Progenitor cell of endocrine pancreas (in vitro differentiated cells): ENCODE results near the gene ARSB. TPM values are rescaled to one million over a fixed set of nuclear protein-coding genes. Genes with fewer than 3 reads are reported as not detected.
"Not testable (repeated sequence)": the region's sequence is repeated elsewhere in the genome, so short reads cannot be mapped to it uniquely, and the experiment has no call there.

Experiments used
- DNase-seq: peaks from one replicate; pipeline ENCODE4 v3.0.0; 2021; ENCODE audit warnings: low spot score; ENCODE audit not compliant: unreplicated experiment
- H3K27ac Mint-ChIP-seq: 2 replicates; pipeline ENCODE4 v1.8.0; 2021; ENCODE audit warnings: mild to moderate bottlenecking, moderate library complexity, mixed read lengths
- H3K27me3 Mint-ChIP-seq: 2 replicates; pipeline ENCODE4 v1.8.0; 2021; ENCODE audit warnings: mixed read lengths
- H3K36me3 Mint-ChIP-seq: 2 replicates; pipeline ENCODE4 v1.8.0; 2022; ENCODE audit warnings: mixed read lengths; ENCODE audit not compliant: insufficient read depth
- H3K4me1 Mint-ChIP-seq: 2 replicates; pipeline ENCODE4 v1.8.0; 2021; ENCODE audit warnings: low read depth, mixed read lengths
- H3K4me3 Mint-ChIP-seq: 2 replicates; pipeline ENCODE4 v1.8.0; 2021; ENCODE audit warnings: low read depth, mild to moderate bottlenecking, moderate library complexity, mixed read lengths
- H3K9me3 Mint-ChIP-seq: 2 replicates; pipeline ENCODE4 v1.8.0; 2021; ENCODE audit warnings: low read depth, mixed read lengths
- total RNA-seq: library from RNA; stranded (reverse); gene quantifications from 2 replicates; pipeline ENCODE4 v1.2.1, GENCODE V29; 2021
- TF ChIP-seq, protein P1 (sequence below): fragments of 200-600 bp; sonication (generic); IDR thresholded peaks from one replicate; pipeline ENCODE4 v1.5.0; 2021; ENCODE audit warnings: antibody characterized with exemption, mild to moderate bottlenecking; ENCODE audit not compliant: unreplicated experiment

The ARSB gene
- total RNA-seq, 1 donor from 2014 or later, result 17.7 TPM

DNA sequence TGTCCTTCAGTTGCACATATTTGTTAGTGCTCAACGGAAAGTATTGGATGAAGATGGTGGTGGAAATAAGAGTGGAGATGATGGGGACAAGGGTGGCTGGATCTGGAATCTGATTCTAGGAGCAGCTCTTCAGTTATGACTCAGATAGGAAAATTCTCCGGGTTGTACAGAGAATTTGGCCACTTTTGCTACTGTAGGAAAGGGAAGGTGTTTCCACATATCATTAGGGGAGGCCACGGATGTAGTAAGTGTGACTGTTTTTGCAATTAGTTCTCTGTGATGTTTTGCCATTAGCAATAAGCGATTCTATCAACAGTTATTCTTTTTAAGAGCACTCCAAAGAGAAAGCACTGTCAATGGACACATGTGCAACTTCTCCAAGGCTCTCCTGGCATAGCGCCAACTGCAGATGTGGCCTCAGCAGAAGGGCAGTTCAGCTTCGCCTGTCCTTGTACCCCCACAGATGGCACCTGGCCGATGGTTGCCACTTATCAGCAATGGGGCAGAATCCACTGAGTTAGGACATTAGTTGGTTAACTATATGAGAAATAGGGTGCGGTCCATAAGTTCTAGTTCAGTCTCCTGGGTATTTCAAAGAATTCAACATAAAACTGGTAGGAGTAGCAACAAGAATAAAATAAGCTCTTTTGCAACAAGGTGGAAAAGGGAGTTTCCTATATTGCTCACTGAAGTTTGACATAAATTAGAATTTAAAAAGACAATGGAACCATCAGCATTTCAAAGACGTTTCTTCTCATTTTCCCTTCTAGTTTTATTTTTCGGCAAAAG is 96.3 kb downstream of the ARSB start:
- Mint-ChIP-seq H3K27me3 (no peaks in the 10 kb centered on the region), H3K4me3 (no peak overlapping the region), H3K36me3 (no peaks in the 10 kb centered on the region), H3K27ac (no peak overlapping the region), H3K4me1 (peaks cover 7% of the 10 kb centered on the region), H3K9me3 (no peaks in the 10 kb centered on the region)
- DNase-seq, result no peak
- TF ChIP-seq, protein P1, sequence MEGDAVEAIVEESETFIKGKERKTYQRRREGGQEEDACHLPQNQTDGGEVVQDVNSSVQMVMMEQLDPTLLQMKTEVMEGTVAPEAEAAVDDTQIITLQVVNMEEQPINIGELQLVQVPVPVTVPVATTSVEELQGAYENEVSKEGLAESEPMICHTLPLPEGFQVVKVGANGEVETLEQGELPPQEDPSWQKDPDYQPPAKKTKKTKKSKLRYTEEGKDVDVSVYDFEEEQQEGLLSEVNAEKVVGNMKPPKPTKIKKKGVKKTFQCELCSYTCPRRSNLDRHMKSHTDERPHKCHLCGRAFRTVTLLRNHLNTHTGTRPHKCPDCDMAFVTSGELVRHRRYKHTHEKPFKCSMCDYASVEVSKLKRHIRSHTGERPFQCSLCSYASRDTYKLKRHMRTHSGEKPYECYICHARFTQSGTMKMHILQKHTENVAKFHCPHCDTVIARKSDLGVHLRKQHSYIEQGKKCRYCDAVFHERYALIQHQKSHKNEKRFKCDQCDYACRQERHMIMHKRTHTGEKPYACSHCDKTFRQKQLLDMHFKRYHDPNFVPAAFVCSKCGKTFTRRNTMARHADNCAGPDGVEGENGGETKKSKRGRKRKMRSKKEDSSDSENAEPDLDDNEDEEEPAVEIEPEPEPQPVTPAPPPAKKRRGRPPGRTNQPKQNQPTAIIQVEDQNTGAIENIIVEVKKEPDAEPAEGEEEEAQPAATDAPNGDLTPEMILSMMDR, result no peak

DNA sequence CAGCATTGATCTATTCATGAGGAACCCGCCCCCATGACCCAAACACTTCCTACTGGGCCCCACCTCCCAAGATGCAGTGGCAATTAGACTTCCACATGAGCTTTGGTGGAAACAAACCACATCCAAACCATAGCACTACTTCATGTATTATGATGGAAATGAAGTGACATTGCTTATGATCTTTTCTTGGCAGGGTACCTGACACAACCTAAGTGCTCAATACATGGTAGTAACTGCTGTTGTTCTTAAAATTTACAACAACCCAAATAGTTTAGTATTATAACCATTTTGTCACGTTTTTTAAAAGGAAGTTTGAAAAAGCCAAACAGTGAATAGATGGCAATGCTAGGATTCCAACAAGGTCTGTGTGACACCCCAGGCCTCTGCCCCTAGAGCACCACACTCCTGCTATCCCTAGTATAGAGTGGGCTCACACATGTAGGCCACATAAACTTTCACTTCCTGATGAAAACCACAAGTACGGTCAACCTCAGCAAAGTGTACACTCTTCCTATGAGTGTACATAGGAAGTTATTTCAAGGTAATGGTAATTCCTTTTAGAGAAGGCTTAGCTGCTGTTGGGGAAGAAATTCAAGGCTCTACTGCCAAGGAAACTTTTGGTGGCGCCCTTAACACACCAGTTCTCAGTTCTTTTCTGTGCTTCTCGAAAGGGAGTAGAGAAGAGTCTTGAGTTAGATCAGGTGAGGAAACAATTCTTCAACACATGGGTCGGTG is 97.6 kb downstream of the ARSB start:
- no peak overlapping the region for H3K27ac Mint-ChIP-seq
- TF ChIP-seq, protein P1, result no peak
- H3K9me3 Mint-ChIP-seq, result no peaks in the 10 kb centered on the region
- no peaks in the 10 kb centered on the region for H3K27me3 Mint-ChIP-seq
- no peak for DNase-seq
- no peak overlapping the region for H3K4me3 Mint-ChIP-seq
- H3K36me3 Mint-ChIP-seq, result no peaks in the 10 kb centered on the region
- peaks cover 7% of the 10 kb centered on the region for H3K4me1 Mint-ChIP-seq

DNA sequence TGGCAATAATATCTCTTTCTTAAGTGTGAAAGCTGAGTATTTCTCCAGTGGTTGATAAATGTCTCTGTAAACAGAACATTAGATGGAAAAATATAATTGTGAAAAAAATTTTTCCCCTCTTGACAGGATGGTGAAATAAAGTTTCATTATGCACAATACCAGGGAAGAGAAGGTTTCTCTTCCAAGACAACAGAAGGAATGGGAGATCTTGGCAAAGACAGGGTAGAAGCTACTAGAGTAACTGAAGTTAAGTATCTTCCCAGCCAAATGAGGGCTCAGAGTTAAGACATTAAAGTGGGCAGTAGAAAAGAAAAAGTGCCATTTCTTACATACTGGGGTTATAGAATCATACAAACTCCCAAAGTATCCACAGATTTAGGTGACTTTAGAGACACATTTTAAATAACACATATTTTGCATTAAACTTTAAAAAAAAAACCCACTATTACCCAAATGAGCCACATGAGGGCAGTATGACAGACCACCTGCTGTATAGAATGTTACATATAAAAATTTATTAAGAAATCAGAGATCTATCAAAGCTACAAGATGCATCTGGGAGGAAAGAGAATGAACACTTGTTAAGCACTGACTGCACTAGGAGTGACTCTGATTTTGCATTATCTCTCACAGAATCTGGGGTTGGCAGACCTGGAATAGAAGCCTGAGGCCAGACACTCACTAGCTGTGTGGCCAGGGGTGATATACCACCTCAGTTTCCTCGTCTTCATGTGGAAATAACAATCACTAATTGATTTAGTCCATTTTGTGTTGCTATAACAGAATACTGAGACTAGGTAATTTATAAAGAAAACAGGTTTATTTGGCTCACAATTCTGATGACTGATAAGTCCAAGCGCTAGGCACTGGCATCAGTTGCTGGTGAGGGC is 98.5 kb downstream of the ARSB start:
- Mint-ChIP-seq H3K27me3 (no peaks in the 10 kb centered on the region), H3K36me3 (no peaks in the 10 kb centered on the region), H3K4me3 (no peak overlapping the region), H3K9me3 (no peaks in the 10 kb centered on the region), H3K27ac (no peak overlapping the region), H3K4me1 (peaks cover 7% of the 10 kb centered on the region)
- TF ChIP-seq, protein P1, result peak; percentile 61
- DNase-seq, result no peak

DNA sequence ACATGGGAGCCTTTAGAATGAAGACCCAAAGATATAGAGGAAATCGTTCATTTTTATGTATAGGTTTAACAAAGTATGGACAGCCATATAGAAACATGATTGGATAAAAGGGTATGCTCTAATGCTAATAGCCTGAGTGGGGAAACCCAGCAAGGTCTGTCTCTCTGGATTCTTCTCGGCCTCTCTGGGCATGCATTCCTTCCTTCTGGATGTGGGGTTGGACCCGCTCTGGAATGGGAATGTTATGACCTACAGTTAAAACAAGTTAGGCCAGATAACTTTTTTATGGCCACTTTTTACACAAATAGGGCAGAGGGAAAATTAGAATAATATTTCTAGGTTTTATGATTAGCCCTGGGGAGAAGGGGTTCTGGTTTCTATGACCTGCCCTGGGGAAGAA is 103.2 kb downstream of the ARSB start:
- no peaks in the 10 kb centered on the region for H3K36me3 Mint-ChIP-seq
- H3K4me1 Mint-ChIP-seq, result no peaks in the 10 kb centered on the region
- no peak overlapping the region for H3K27ac Mint-ChIP-seq
- H3K27me3 Mint-ChIP-seq, result no peaks in the 10 kb centered on the region
- no peak overlapping the region for H3K4me3 Mint-ChIP-seq
- TF ChIP-seq, protein P1, result no peak
- no peaks in the 10 kb centered on the region for H3K9me3 Mint-ChIP-seq
- DNase-seq, result no peak

DNA sequence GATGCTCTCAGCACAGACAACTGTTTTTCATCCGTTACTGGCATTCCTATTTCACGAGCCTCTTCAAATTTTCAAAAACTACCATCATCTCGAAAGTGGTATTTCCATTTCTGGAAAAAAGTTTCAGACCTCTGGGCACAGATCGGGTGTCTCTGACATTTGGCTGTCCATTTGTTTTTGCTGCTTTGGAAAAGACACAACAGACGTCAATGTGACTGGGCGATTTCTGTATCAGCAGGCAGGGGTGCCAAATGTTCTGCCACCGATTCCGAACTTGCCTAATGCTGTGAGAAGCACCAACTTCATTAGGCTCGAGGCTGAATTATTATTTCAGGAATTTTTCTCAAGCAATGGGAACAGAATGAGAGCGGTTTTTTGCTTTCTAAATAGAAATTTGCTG is 105.6 kb downstream of the ARSB start:
- no peaks in the 10 kb centered on the region for H3K36me3 Mint-ChIP-seq

DNA sequence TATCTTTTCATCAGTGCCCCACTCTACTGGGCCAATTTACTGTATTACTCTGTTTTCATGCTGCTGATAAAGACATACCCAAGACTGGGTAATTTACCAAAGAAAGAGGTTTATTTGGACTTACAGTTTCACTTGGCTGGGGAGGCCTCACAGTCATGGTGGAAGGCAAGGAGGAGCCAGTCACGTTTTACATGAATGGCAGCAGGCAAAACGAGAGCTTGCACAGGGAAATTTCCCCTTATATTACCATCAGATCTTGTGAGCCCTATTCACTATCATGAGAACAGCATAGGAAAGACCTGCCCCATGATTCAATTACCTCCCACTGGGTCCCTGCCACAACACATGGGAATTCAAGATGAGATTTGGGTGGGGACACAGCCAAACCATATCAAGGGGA is 119.0 kb downstream of the ARSB start:
- Mint-ChIP-seq H3K36me3 (peaks cover 11% of the 10 kb centered on the region), H3K9me3 (peaks cover 29% of the 10 kb centered on the region)
- not testable (repeated sequence) for H3K27me3 Mint-ChIP-seq, DNase-seq, H3K4me1 Mint-ChIP-seq, H3K4me3 Mint-ChIP-seq, H3K27ac Mint-ChIP-seq

More for the DNA sequence above, 105.6 kb downstream of the ARSB start:
- no peaks in the 10 kb centered on the region for H3K9me3 Mint-ChIP-seq
- H3K27me3 Mint-ChIP-seq, result no peaks in the 10 kb centered on the region
- no peak overlapping the region for H3K27ac Mint-ChIP-seq
- no peak overlapping the region for H3K4me3 Mint-ChIP-seq
- TF ChIP-seq, protein P1, result no peak
- no peak for DNase-seq
- no peaks in the 10 kb centered on the region for H3K4me1 Mint-ChIP-seq
